NCI-H82 (cell line): ENCODE measurements around the gene GLG1.
"Not testable (repeated sequence)": the region's sequence is repeated elsewhere in the genome, so short reads cannot be mapped to it uniquely, and the experiment has no call there.

Source experiments
- DNase-seq: peaks from one replicate; lab custom pipeline; 2025; lab: John Stamatoyannopoulos, UW

GLG1 gene

GRCh38 chr16:74409185-74409981, 197.5 kb downstream of the GLG1 start:
- not testable (repeated sequence) for DNase-seq

- DNase-seq = not testable (repeated sequence)
Observed at GRCh38 chr16:74407362-74407705, 199.6 kb downstream of the GLG1 start.

- DNase-seq = not testable (repeated sequence)
Observed at GRCh38 chr16:74406600-74407361, 200.1 kb downstream of the GLG1 start.

- not testable (repeated sequence) for DNase-seq
Observed at GRCh38 chr16:74404148-74404933, 202.6 kb downstream of the GLG1 start.

GRCh38 chr16:74400238-74400637, 206.7 kb downstream of the GLG1 start:
- not testable (repeated sequence) for DNase-seq

GRCh38 chr16:74398212-74398895, 208.6 kb downstream of the GLG1 start:
- not testable (repeated sequence) for DNase-seq
